K562 (cell line): ENCODE data around the gene TMEM191C. TPM values are rescaled to one million over a fixed set of nuclear protein-coding genes. Genes with fewer than 3 reads are reported as not detected.

Experiments used
- ATF7 ChIP-seq: fragments of 450-650 bp; IDR thresholded peaks from 2 replicates; pipeline ENCODE4 v1.7.1; 2014; ENCODE audit warnings: mild to moderate bottlenecking, moderate library complexity
- CBFA2T3 ChIP-seq: fragments of 450-650 bp; IDR thresholded peaks from 2 replicates; pipeline ENCODE4 v1.6.1; 2017
- CREB1 ChIP-seq, 2 experiments: sonication (generic) in 1 of 2; formaldehyde crosslinking in 1 of 2; IDR thresholded peaks; 2 replicates each; pipeline versions ENCODE4 v1.6.1 to v1.8.0; 2012 to 2022; ENCODE audit warnings: inconsistent platforms in 1 of 2, mild to moderate bottlenecking in 1 of 2, missing genetic modification reagents in 1 of 2, moderate library complexity in 1 of 2
- KDM2B ChIP-seq: fragments of 250-450 bp; sonication (Bioruptor Pico); IDR thresholded peaks from 2 replicates; pipeline ENCODE4 v1.8.0; 2021; ENCODE audit warnings: mild to moderate bottlenecking, moderate library complexity
- KLF10 ChIP-seq: fragments of 250-450 bp; sonication (Bioruptor Pico); IDR thresholded peaks from 2 replicates; pipeline ENCODE4 v1.6.1; 2021; ENCODE audit warnings: matching md5 sums
- LARP7 ChIP-seq: fragments of 450-650 bp; IDR thresholded peaks from 2 replicates; pipeline ENCODE4 v1.6.1; 2016
- MECOM ChIP-seq: fragments of 250-450 bp; sonication (Bioruptor Pico); IDR thresholded peaks from 2 replicates; pipeline ENCODE4 v1.8.0; 2022; ENCODE audit warnings: inconsistent platforms
- OTX1 ChIP-seq: fragments of 450-650 bp; formaldehyde crosslinking; IDR thresholded peaks from 2 replicates; pipeline ENCODE4 v1.4.0; 2022; ENCODE audit warnings: mild to moderate bottlenecking
- SETDB1 ChIP-seq: IDR thresholded peaks from one replicate; pipeline ENCODE4 v1.6.1; 2012; ENCODE audit warnings: low read length, control low read depth, inconsistent platforms
- SMARCC2 ChIP-seq: fragments of 450-650 bp; IDR thresholded peaks from 2 replicates; pipeline ENCODE4 v1.6.1; 2017; ENCODE audit warnings: antibody characterized with exemption, moderate library complexity, mild to moderate bottlenecking, low read depth
- SMC3 ChIP-seq: conservative IDR thresholded peaks from 2 replicates; pipeline ENCODE4 v1.6.1; 2011; ENCODE audit warnings: low read depth, low read length, improper control_type of control experiment; ENCODE audit not compliant: insufficient read depth
- SUPT5H ChIP-seq: fragments of 450-650 bp; IDR thresholded peaks from 2 replicates; pipeline ENCODE4 v1.6.1; 2016
- ZBTB17 ChIP-seq: fragments of 450-650 bp; formaldehyde crosslinking; IDR thresholded peaks from 2 replicates; pipeline ENCODE4 v1.4.0; 2020; ENCODE audit warnings: mild to moderate bottlenecking
- ZC3H4 ChIP-seq: sonication (generic); formaldehyde crosslinking; IDR thresholded peaks from 2 replicates; pipeline ENCODE4 v1.9.0; 2021; ENCODE audit warnings: missing genetic modification reagents, borderline replicate concordance
- ZFP1 ChIP-seq: fragments of 450-650 bp; formaldehyde crosslinking; IDR thresholded peaks from 2 replicates; pipeline ENCODE4 v1.4.0; 2020; ENCODE audit warnings: mild to moderate bottlenecking, mixed read lengths
- polyA plus RNA-seq, 8 experiments: library from polyadenylated mRNA; depleted of rRNA in 4 of 8; stranded (reverse) in 5 of 8; unstranded in 3 of 8; fragments of >200 nt; fragmentation: Nextera tagmentation in 2 of 8; fragmentation: Illumina TruSeq in 1 of 8; extraction: Ambion mirVana in 2 of 8; extraction: Trizol in 1 of 8; gene quantifications; 2 replicates each; pipeline versions ENCODE4 v1.2.1 to v1.2.3, GENCODE V29; 2011 to 2014; ENCODE audit warnings: inconsistent platforms in 1 of 8, missing spikeins in 1 of 8
- total RNA-seq, 7 experiments: library from RNA; depleted of rRNA in 6 of 7; stranded (reverse); fragments of >200 nt in 6 of 7; fragmentation: Illumina TruSeq in 2 of 7; extraction: Trizol in 2 of 7; gene quantifications; 2 replicates each; pipeline versions ENCODE4 v1.2.1 to v1.2.3, GENCODE V29; 2011 to 2021; ENCODE audit warnings: low replicate concordance in 1 of 7
- TF ChIP-seq, protein P1 (sequence below): IDR thresholded peaks from 3 replicates; pipeline ENCODE4 v1.6.1; 2011; ENCODE audit warnings: borderline replicate concordance, mild to moderate bottlenecking, moderate library complexity; ENCODE audit not compliant: insufficient read length; ENCODE audit errors: extremely low read depth
- TF ChIP-seq, protein P2 (sequence below): sonication (generic); formaldehyde crosslinking; IDR thresholded peaks from 2 replicates; pipeline ENCODE4 v1.8.0; 2022; ENCODE audit warnings: missing genetic modification reagents, mild to moderate bottlenecking, borderline replicate concordance
- TF ChIP-seq, protein P3 (sequence below): fragments of 250-450 bp; sonication (Bioruptor Pico); IDR thresholded peaks from 2 replicates; pipeline ENCODE4 v1.4.0; 2020; ENCODE audit warnings: mild to moderate bottlenecking, moderate library complexity
- TF ChIP-seq, protein P4 (sequence below): sonication (generic); formaldehyde crosslinking; IDR thresholded peaks from 2 replicates; pipeline ENCODE4 v1.8.1; 2023; ENCODE audit warnings: mild to moderate bottlenecking, missing genetic modification reagents

The TMEM191C gene
- total and polyA plus RNA-seq, 9 of the 15 experiments (the other 6 are each of a cell fraction or from before 2014, with no cell fraction given), result 0.15 to 7.1 (median 1.1) TPM

DNA sequence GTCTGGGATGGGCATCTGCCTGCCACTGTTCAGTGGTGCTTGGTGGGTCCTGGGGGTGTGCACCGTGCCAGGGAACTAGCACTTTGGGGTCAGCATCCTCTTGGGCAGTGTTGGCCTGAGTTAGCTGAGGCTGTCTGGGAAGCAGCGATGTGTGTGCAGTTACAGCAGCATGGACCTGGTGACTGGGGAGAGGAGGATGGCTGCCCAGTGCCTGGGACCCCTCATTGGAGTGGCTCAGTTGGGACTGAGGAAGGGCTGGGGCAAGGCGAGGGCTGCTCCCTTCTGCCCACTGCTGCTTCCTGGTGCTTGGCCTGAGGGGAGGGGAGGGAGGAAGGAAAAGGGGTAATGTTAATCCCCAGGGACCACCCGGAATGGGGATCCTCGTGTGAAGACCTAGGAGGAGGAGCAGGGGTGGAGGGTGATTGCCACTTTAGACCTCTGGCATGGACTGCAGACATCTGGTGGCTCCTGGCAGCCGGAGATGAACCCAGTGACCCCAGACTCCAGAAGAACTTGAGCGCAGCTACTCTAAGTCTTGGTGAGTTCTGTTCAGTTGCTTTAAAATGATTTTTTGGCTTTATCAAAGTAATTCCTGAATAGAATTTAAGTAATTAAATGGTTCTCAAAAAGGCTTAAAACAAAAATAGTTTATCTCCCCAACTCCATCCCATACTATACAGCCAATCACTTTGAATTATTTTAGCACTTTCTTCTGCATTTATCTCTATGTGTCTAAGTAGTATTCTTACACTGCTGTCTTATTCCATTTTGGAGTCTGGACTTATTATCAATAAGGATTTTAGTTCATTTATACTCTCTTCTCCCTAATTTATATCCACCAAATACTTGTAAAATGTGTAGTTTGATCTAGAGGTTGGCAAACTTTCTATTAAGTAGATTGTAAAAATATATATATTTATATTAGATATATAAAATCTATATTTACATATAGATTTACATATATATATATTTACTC, 15.4 kb upstream of the TMEM191C start (continued):
- TF ChIP-seq, protein P1, sequence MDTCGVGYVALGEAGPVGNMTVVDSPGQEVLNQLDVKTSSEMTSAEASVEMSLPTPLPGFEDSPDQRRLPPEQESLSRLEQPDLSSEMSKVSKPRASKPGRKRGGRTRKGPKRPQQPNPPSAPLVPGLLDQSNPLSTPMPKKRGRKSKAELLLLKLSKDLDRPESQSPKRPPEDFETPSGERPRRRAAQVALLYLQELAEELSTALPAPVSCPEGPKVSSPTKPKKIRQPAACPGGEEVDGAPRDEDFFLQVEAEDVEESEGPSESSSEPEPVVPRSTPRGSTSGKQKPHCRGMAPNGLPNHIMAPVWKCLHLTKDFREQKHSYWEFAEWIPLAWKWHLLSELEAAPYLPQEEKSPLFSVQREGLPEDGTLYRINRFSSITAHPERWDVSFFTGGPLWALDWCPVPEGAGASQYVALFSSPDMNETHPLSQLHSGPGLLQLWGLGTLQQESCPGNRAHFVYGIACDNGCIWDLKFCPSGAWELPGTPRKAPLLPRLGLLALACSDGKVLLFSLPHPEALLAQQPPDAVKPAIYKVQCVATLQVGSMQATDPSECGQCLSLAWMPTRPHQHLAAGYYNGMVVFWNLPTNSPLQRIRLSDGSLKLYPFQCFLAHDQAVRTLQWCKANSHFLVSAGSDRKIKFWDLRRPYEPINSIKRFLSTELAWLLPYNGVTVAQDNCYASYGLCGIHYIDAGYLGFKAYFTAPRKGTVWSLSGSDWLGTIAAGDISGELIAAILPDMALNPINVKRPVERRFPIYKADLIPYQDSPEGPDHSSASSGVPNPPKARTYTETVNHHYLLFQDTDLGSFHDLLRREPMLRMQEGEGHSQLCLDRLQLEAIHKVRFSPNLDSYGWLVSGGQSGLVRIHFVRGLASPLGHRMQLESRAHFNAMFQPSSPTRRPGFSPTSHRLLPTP, result no peak
- TF ChIP-seq, protein P2, sequence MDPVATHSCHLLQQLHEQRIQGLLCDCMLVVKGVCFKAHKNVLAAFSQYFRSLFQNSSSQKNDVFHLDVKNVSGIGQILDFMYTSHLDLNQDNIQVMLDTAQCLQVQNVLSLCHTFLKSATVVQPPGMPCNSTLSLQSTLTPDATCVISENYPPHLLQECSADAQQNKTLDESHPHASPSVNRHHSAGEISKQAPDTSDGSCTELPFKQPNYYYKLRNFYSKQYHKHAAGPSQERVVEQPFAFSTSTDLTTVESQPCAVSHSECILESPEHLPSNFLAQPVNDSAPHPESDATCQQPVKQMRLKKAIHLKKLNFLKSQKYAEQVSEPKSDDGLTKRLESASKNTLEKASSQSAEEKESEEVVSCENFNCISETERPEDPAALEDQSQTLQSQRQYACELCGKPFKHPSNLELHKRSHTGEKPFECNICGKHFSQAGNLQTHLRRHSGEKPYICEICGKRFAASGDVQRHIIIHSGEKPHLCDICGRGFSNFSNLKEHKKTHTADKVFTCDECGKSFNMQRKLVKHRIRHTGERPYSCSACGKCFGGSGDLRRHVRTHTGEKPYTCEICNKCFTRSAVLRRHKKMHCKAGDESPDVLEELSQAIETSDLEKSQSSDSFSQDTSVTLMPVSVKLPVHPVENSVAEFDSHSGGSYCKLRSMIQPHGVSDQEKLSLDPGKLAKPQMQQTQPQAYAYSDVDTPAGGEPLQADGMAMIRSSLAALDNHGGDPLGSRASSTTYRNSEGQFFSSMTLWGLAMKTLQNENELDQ (CRISPR knock-in tag), result no peak
- peak; percentile 75 for TF ChIP-seq ZBTB17 (CRISPR knock-in tag)
- peak; percentile 86 for TF ChIP-seq SETDB1
- no peak for TF ChIP-seq SMC3
- TF ChIP-seq, protein P3, sequence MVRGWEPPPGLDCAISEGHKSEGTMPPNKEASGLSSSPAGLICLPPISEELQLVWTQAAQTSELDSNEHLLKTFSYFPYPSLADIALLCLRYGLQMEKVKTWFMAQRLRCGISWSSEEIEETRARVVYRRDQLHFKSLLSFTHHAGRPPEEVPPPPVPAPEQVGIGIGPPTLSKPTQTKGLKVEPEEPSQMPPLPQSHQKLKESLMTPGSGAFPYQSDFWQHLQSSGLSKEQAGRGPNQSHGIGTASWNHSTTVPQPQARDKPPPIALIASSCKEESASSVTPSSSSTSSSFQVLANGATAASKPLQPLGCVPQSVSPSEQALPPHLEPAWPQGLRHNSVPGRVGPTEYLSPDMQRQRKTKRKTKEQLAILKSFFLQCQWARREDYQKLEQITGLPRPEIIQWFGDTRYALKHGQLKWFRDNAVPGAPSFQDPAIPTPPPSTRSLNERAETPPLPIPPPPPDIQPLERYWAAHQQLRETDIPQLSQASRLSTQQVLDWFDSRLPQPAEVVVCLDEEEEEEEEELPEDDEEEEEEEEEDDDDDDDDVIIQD (CRISPR knock-in tag), result no peak
- no peak for TF ChIP-seq ATF7
- TF ChIP-seq LARP7, result no peak
- no peak for TF ChIP-seq SMARCC2
- 0 out of 2 replicates have a peak, but pooled peaks have one; percentile 8 for TF ChIP-seq OTX1
- TF ChIP-seq SUPT5H, result peak; percentile 78
- no peak for TF ChIP-seq ZFP1
- 0 out of 2 replicates have a peak, but pooled peaks have one; percentile 52 for TF ChIP-seq KDM2B
- TF ChIP-seq KLF10, result no peak
- TF ChIP-seq, protein P4, sequence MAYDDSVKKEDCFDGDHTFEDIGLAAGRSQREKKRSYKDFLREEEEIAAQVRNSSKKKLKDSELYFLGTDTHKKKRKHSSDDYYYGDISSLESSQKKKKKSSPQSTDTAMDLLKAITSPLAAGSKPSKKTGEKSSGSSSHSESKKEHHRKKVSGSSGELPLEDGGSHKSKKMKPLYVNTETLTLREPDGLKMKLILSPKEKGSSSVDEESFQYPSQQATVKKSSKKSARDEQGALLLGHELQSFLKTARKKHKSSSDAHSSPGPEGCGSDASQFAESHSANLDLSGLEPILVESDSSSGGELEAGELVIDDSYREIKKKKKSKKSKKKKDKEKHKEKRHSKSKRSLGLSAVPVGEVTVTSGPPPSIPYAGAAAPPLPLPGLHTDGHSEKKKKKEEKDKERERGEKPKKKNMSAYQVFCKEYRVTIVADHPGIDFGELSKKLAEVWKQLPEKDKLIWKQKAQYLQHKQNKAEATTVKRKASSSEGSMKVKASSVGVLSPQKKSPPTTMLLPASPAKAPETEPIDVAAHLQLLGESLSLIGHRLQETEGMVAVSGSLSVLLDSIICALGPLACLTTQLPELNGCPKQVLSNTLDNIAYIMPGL, result peak; percentile 52; the same call in 1 of the 2 replicates
- no peak for TF ChIP-seq CBFA2T3
- peak; percentile 43 for TF ChIP-seq CREB1 (IDR thresholded peaks at IDR 0.05)
- TF ChIP-seq CREB1 (CRISPR knock-in tag; IDR thresholded peaks at IDR 0.05), result no peak
- TF ChIP-seq MECOM (CRISPR knock-in tag), result 0 out of 2 replicates have a peak, but pooled peaks have one; percentile 22
- peak; percentile 79; the same call in 1 of the 2 replicates for TF ChIP-seq ZC3H4 (CRISPR knock-in tag)
